GM13977 (cell line): Measurements from ENCODE around the gene ACIN1.

ENCODE experiments used
- DNase-seq: peaks from one replicate; pipeline ENCODE4 v3.0.0; 2012; ENCODE audit warnings: low spot score
- CTCF ChIP-seq: IDR thresholded peaks from 2 replicates; pipeline ENCODE4 v1.5.1; 2012; ENCODE audit warnings: mild to moderate bottlenecking, control low read depth; ENCODE audit not compliant: insufficient read depth; ENCODE audit errors: extremely low read depth, missing control alignments
- in situ Hi-C: fragments of 300-500 bp; cut with MboI; formaldehyde crosslinking; loops from one replicate; pipeline ENCODE4 v1.12.0; 2022; ENCODE audit warnings: low sequenced_read_pairs, low pct_unique_long_range_greater_than_20kb, mixed read lengths, inconsistent platforms; ENCODE audit not compliant: unreplicated experiment

ACIN1 gene

DNA sequence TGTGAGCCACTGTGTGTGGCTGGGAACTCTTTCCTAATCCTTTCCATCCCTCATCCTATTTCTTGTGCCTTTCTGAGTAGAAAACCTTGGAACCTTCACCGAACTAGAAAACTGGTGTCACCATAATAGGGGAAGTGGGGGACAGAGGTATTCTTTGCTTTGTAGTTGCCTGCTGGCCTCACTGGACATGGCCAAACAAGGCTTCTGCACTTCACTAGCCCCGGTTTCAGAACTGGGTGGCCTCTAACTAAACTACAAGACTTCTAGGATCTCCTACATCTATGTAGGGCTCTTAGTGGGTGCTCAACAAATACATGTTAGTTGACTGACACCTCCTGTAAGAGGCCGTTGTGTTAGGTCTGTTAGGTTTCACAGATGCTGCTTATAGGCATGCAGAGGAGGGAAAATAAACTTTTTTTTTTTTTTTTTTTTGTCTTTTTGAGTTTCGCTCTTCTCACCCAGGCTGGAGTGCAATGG is 10.4 kb upstream of the ACIN1 start:
- in situ Hi-C loops, result no loop called here
- no peak for TF ChIP-seq CTCF
- DNase-seq, result no peak

DNA sequence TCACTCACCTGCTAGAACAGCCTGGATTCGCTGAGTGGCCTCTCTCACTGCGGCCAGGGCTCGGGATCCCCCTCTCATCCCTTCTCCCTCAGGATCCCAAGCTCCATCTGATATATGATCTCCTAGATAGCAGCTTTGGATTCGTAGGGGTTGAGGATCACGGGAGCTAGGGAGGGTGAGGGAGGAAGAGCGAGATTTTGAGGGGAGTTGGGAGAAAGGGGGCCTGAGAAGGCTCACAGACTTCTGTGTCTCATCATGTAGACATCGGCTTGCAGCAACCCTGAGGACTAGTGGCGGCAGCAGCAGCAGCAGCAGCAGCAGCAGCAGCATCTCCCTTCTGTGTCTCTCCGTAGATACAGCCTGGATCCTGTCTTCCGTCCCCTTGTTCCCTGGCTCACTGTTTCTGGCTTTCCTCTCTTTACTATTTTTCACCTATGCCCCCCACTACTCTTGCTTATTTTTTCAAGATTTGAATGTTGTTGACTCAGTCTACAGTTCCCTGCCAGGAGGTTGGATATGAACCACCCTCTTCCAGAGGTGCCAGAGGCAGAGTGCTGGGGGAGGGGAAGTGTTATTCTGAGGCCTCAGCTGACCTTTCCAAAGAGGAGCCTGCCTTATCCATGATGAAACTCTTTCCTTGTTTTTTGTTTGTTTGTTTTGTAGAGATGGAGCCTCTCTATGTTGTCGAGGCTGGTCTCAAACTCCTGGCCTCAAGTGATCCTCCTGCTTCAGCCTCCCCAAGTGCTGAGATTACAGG is 9.8 kb upstream of the ACIN1 start, which contains the start of gene CIROP:
CIROP (minus strand) TSS at position 399 of the 757 bp plus-strand sequence; CDS start at position 330, 69 bp downstream.
- in situ Hi-C loops, result no loop called here
- no peak for DNase-seq
- TF ChIP-seq CTCF, result no peak

DNA sequence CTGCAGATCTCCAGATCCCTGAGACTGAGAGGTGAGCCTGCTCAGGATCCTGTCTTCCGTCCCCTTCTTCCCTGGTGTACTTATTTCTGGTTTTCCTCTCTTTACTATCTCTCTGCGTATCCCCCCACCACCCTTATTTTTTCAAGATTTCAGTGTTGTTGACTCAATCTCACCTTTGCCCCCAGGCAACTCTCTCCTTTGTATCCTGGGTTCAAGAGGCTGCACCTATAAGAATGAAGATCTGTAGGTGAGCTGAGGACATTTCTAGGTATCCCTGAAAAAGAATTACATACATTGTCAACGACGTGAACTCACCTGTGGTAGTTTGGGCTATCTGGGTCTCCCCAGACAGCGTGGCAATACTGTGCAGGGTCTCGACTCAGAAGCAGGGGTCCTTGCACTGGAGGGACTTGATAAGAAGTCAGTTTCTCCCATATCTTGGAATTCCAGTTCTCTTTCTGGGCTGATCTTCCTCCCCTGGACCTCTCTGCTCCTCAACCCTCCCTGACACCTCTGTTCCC is 9.2 kb upstream of the ACIN1 start:
- in situ Hi-C loops, result no loop called here
- DNase-seq, result no peak
- no peak for TF ChIP-seq CTCF

DNA sequence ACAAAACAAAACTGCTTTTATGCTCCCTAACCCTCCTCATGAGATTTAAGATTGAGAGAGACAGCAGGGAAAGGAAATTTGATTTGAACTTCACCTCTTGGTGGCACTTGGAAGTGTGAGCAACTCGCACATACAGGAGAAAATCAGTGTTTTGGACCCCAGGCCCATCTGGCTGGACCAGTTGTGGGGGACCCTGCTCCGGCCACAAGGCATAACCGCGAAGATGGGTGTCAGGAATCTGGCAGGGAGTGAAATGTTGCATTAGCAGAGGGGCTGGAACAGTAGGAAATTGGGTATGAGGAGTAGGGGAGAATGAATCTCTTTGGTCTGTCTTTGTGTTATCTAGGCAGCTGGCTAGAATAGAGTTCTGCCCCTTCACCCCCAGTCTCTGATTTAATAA is 8.6 kb upstream of the ACIN1 start:
- DNase-seq, result no peak
- in situ Hi-C loops, result no loop called here
- TF ChIP-seq CTCF, result no peak

DNA sequence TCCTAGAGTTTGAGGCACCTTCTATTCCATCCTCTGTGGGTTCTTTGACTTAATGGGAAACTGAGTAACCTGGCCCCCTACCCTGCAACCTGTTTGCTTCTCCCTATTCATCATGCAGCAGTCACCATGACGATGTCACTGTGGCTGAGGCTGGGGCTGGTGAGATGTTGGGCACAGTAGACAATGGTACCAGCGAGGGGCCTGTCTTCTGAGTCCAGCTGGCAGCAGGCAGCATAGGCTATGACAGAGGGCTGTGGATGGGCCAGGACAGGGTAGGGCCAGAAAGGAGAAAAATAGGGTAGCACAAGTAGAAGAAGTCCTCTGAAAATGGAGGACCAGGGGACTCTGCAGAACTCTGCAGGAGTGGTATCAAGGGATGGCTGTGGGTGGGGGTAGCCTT is 7.9 kb upstream of the ACIN1 start:
- no peak for TF ChIP-seq CTCF
- no peak for DNase-seq
- in situ Hi-C loops, result no loop called here

DNA sequence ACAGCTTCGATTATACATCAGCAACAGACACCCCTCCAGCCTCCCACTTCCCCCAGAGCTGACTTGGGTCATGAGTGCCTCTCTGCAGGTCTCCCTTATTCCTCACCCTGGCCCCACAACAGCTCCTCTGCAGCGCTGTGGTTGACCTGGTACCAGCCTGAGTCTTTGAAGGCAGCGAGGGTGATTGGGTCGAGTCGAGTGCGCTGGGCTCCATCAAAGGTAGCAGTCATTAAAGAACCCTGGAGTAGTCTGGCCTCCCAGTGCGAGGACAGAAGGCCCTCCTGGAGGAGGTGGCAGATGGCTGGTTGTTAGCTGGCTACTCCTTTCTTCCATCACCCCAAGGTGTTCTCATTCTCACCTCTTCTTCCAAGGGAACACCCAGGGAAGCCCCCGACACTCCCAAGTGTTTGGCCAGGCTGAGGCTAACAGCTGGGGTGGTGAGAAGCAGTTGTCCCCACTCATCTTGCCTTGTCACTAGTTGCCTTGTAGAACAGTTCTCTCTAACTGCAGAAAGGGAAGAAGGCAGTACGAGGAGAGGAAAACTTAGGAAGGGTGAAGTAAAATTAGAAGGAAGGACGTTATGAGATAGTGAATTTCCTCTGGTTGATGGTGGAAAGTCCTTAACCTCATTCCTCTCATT is 7.2 kb upstream of the ACIN1 start:
- no peak for DNase-seq
- in situ Hi-C loops, result no loop called here
- no peak for TF ChIP-seq CTCF
